ENCODE data around the gene TRAPPC3L.
"Not testable (repeated sequence)": the region's sequence is repeated elsewhere in the genome, so short reads cannot be mapped to it uniquely, and the experiment has no call there.

TRAPPC3L gene

GRCh38 chr6:116513224-116513875 lies 32.1 kb downstream of the TRAPPC3L start:
- DNase-seq (ENCODE audit: low read depth in 2 of 2), result no peak

DNA sequence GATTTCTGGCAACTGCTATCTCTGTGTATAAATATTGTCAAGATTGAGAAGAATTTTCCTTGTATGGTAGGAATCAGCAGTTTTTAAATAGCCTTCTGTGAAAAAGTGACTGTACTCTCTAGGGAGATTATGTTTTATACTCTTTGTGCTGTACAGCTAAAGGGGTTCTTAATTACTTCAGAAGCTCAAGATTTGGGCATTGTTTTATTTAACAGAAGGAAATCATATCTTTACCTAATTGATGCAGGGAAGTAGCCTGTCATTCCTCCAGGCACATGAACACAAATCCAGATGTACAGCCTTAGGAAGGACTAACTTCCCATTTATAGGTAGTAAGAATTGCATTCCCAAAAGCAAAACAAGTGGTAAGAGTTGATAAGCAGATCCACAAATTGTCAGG lies 32.8 kb downstream of the TRAPPC3L start:
- DNase-seq (ENCODE audit: low read depth in 2 of 2), result no peak

DNA sequence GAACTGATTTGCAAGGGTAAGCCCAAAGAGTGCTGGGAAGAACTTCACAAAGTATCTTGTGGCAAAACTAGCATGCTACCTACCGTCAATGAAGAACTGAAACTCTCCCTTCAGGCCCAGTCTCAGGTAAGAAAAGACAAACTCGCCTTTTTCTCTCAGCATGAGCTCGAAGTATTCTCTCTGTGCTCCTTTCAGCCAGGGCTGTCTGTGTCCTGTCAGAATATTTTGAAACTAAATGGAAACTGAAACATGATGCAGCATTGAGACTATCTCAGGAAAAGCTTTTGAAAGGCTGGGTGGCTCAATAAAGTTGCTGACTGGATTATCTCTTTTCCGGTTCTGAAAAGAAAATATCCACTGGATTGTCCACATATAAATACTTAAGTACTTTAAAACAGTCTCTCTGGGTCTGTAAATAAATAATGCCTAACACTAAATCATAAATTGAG lies 33.3 kb downstream of the TRAPPC3L start:
- no peak for DNase-seq (ENCODE audit: low read depth in 2 of 2)

DNA sequence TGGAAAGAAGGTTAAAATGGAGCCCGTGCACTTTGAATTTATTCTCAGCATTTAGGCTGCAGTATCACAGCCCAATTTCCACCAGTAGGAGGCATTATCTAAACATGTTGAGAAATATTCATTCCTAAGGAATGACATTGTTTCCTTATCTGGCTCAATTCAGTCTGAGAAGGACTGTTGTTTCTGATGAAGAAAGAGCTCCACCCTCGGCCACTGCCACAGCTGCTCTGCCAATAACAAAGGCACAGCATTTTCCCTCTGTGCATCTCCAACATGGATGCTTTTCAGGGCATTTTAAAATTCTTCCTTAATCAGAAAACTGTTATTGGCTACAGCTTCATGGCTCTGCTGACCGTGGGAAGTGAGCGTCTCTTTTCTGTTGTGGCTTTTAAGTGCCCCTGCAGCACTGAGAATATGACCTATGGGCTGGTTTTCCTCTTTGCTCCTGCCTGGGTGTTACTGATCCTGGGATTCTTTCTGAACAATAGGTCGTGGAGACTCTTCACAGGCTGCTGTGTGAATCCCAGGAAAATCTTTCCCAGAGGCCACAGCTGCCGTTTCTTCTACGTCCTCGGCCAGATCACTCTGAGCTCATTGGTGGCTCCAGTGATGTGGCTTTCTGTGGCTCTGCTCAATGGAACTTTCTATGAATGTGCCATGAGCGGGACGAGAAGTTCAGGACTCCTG lies 33.9 kb downstream of the TRAPPC3L start, which contains the start of gene CALHM5:
TSS of gene CALHM5 (plus strand) at position 216 of the 687 bp plus-strand sequence. CDS start at position 274, 58 bp downstream.
- no peak for DNase-seq (ENCODE audit: low read depth in 2 of 2)

- no peak for DNase-seq (ENCODE audit: low read depth in 2 of 2)
Measured at GRCh38 chr6:116508527-116508926, 37.0 kb downstream of the TRAPPC3L start.

- DNase-seq (ENCODE audit: low read depth in 2 of 2), result no peak
Measured at GRCh38 chr6:116507324-116507723, 38.2 kb downstream of the TRAPPC3L start.

DNA sequence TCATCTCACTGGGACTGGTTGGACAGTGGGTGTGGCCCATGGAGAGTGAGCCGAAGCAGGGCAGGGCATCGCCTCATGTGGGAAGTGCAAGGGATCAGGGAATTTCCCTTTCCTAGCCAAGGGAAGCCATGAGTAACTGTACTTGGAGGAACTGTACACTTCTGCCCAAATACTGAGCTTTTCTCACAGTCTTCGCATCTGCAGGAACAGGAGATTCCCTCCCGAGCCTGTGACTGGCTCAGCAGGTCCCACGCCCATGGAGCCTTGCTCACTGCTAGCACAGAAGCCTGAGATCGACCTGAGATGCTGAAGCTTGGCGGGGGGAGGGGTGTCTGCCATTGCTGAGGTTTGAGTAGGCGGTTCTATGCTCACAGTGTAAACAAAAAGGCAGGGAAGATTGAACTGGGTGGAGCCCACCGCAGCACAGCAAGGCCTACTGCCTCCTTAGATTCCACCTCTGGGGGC lies 44.5 kb downstream of the TRAPPC3L start:
- no peak for DNase-seq (ENCODE audit: low read depth in 2 of 2)

GRCh38 chr6:116497113-116497676 lies 48.3 kb downstream of the TRAPPC3L start:
- no peak for DNase-seq (ENCODE audit: low read depth in 2 of 2)

GRCh38 chr6:116495161-116495560 lies 50.3 kb downstream of the TRAPPC3L start:
- DNase-seq (ENCODE audit: low read depth in 2 of 2), result not testable (repeated sequence)

GRCh38 chr6:116492331-116493067 lies 53.0 kb downstream of the TRAPPC3L start:
- DNase-seq (ENCODE audit: low read depth in 2 of 2), result no peak

DNA sequence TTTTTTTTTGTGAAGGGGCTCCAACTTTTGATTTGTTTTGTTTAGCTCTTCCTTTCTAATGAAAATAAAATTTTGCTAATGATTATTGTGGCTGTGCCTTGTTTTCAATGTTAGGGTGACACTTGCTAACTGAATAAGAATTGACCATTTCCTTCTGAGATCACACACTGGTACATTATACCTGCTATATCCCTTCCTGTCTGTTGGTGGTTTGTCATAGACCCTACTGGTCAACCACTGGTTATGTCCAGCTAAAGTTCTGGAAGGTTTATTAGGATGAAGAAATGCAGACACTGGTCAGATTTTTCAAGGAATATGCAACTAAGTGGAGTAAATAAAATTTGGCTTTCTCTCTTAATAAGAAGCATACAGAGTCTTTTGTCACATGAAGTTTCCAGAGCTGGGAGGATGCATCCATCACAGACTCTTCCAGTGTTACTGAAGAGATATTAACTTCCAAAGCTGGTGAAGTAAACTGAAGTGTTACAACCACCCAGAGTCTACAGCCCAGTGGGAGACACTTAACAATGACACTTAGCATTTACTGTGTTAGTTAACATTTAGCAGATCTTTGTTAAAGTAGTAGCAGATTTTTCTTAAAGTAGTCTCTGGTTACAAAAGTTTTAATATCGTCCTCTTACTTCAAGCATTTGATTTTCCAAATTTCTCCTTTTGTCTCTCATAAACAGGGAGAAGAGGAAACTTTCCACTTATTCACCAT lies 53.7 kb downstream of the TRAPPC3L start:
- DNase-seq (ENCODE audit: low read depth in 2 of 2), result no peak

GRCh38 chr6:116485559-116486184 lies 59.8 kb downstream of the TRAPPC3L start:
- no peak for DNase-seq (ENCODE audit: low read depth in 2 of 2)

DNA sequence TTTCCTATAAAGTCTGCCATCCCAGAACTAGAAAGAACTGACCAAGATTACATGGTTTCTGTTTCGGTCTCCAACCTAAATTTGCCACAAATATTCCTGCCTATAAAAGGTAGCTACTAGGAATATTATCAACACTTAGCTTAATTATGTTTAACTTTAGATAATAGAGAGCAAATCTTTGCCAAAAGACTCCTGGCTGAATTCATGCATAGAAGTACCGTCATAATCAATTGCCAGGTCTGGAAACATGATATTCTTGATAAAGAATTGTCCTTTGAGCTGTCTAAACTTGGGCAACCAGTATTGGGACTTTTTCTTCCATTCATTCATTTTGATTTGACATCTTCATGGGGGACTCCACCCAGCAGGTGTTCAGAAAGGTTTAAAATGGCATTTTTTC lies 61.9 kb downstream of the TRAPPC3L start:
- no peak for DNase-seq (ENCODE audit: low read depth in 2 of 2)

DNA sequence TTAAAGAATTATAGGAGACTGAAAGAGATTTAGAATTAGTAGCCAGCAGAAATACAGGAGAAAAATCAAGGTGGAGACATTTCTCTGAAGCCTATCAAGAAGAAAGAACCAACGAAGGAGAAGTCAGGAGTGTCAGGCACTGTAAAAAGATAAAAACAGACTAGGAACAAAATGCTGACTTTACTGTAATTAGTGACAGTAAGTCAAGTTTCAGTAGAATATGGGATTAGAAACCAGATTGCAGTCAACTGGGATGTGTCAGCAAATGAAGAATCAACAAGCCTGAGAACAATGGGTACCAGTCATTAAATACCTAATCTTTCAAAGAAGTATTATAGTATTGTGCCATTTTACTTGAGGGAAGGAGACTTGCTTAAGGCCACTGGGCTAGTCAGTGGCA lies 62.7 kb downstream of the TRAPPC3L start:
- no peak for DNase-seq (ENCODE audit: low read depth in 2 of 2)

DNA sequence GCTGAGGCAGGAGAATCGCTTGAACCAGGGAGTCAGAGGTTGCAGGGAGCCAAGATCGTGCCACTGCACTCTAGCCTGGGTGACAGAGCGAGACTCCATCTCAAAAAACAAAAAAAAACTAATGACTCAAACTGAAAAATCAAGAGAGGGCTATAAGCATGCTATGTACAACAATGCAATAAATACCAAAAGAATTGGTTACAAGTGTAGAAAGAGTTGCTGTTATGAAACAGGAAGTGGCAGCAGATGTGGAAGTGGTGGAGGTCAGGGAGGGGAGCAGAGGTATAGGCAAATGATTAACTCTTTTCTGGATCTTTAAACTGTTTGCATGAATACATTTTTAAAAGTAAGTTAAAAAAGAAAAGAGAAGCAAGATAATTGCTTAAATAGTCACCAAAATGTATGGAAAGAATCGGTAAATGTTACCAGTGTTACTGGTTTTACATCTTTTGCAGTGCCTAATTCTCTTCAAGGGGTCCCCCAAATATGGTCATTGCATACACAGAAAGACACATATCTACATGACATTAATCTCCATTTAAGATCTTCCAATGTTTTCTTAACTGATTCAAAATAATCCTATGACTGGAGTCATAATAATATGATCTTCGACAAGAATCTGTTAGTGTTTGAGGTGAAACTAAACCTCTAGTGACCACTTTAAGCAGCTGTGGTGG lies 69.3 kb downstream of the TRAPPC3L start:
- no peak for DNase-seq (ENCODE audit: low read depth in 2 of 2)

GRCh38 chr6:116475141-116475540 lies 70.3 kb downstream of the TRAPPC3L start:
- DNase-seq (ENCODE audit: low read depth in 2 of 2), result no peak

DNA sequence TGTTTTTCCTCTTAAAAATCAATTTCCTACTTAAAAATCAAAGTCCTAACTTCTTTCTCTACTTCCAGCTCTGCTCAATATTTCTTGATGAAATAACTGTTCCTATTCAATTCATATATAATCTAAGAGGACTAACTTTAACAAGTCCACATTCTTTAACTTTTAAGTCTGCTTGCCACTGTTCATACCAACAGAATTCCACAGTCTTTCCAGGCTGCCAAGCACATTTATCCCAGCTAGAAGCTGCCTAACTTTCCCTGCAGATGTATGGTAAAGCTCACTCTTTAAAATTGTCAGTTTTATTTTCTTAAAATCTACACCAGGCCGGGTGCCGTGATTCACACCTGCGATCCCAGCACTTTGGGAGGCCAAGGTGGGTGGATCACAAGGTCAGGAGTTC lies 72.8 kb downstream of the TRAPPC3L start:
- no peak for DNase-seq (ENCODE audit: low read depth in 2 of 2)

- no peak for DNase-seq (ENCODE audit: low read depth in 2 of 2)
Measured at GRCh38 chr6:116471531-116471930, 74.0 kb downstream of the TRAPPC3L start.

- DNase-seq (ENCODE audit: low read depth in 2 of 2), result no peak
Measured at GRCh38 chr6:116468293-116468692, 77.2 kb downstream of the TRAPPC3L start.

DNA sequence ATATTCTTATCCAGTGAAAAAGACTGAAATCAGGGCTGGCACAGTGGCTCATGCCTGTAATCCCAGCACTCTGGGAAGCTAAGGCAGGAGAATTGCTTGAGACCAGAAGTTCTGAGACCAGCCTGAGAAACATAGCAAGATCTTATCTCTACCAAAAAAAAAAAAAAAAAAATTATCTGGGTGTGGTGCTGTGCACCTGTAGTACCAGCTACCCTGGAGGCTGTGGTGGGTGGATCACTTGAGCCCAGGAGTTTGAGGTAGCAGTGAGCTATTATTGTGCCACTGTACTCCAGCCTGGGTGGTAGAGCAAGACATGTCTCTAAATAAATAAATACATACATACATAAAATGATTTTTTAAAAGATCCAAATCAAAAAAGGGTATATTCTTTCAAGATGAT lies 78.0 kb downstream of the TRAPPC3L start:
- no peak for DNase-seq (ENCODE audit: low read depth in 2 of 2)

- no peak for DNase-seq (ENCODE audit: low read depth in 2 of 2)
Measured at GRCh38 chr6:116467096-116467495, 78.4 kb downstream of the TRAPPC3L start.

All from stimulated activated CD4-positive, alpha-beta T cell treated with anti-CD3 and anti-CD28 coated beads, Interleukin-12 subunit alpha, Interleukin-12 subunit beta, amount 100 ng/mL, for 24 hours (primary cell).